Stimulated activated CD4-positive, alpha-beta T cell treated with anti-CD3 and anti-CD28 coated beads, Interleukin-1b, Interleukin-23, amount 100 ng/mL, for 48 hours (primary cell): ENCODE measurements around the gene TMEM229A.
"Not testable (repeated sequence)": the region's sequence is repeated elsewhere in the genome, so short reads cannot be mapped to it uniquely, and the experiment has no call there.

Experiments used
- DNase-seq: peaks from one replicate; pipeline ENCODE4 v3.0.0-alpha.2; 2020

TMEM229A gene

GRCh38 chr7:124031919-124032318 is 948 bp downstream of the TMEM229A start:
- DNase-seq: no peak

- no peak for DNase-seq
Observed at GRCh38 chr7:124031406-124031805, 1.5 kb downstream of the TMEM229A start.

- DNase-seq: no peak
Observed at GRCh38 chr7:124030964-124031363, 1.9 kb downstream of the TMEM229A start.

GRCh38 chr7:124029396-124030188 is 3.3 kb downstream of the TMEM229A start:
- no peak for DNase-seq

GRCh38 chr7:124027236-124027635 is 5.6 kb downstream of the TMEM229A start:
- DNase-seq: no peak

GRCh38 chr7:124024329-124024728 is 8.5 kb downstream of the TMEM229A start:
- DNase-seq: not testable (repeated sequence)

GRCh38 chr7:124022551-124022950 is 10.3 kb downstream of the TMEM229A start:
- no peak for DNase-seq

- DNase-seq: no peak
Observed at GRCh38 chr7:124020060-124020459, 12.8 kb downstream of the TMEM229A start.

- no peak for DNase-seq
Observed at GRCh38 chr7:124013306-124013705, 19.6 kb downstream of the TMEM229A start.

- no peak for DNase-seq
Observed at GRCh38 chr7:124012864-124013263, 20.0 kb downstream of the TMEM229A start.

- DNase-seq: no peak
Observed at GRCh38 chr7:124009321-124009720, 23.5 kb downstream of the TMEM229A start.

GRCh38 chr7:124008296-124008695 is 24.6 kb downstream of the TMEM229A start:
- not testable (repeated sequence) for DNase-seq

- DNase-seq: no peak
Observed at GRCh38 chr7:123999703-124000102, 33.2 kb downstream of the TMEM229A start.

GRCh38 chr7:123998921-123999320 is 33.9 kb downstream of the TMEM229A start:
- DNase-seq: no peak

- DNase-seq: no peak
Observed at GRCh38 chr7:123996327-123996625, 36.6 kb downstream of the TMEM229A start.

GRCh38 chr7:123995617-123996326 is 37.1 kb downstream of the TMEM229A start:
- DNase-seq: no peak

- DNase-seq: no peak
Observed at GRCh38 chr7:123994449-123994848, 38.4 kb downstream of the TMEM229A start.

GRCh38 chr7:123993996-123994395 is 38.9 kb downstream of the TMEM229A start:
- DNase-seq: no peak

- no peak for DNase-seq
Observed at GRCh38 chr7:123992913-123993518, 39.9 kb downstream of the TMEM229A start.

- no peak for DNase-seq
Observed at GRCh38 chr7:123987445-123987844, 45.4 kb downstream of the TMEM229A start.
